CD4-positive, alpha-beta T cell (primary cell): Measurements from ENCODE around the gene TTC12. TPM values are rescaled to one million over a fixed set of nuclear protein-coding genes. Genes with fewer than 3 reads are reported as not detected.

Source experiments
- ATAC-seq: fragments of 200-7000 bp; cut with Tn5 transposase; one replicate; pipeline ENCODE4 v1.10.0; 2022; ENCODE audit warnings: mild to moderate bottlenecking; ENCODE audit not compliant: poor library complexity
- CTCF ChIA-PET: fragments of 350-600 bp; sonication (Branson Sonifier 250); formaldehyde crosslinking; loops from one replicate; lab custom pipeline; 2021; ENCODE audit warnings: antibody characterized with exemption, inconsistent platforms; lab: Charles Lee
- POLR2A ChIA-PET: fragments of 350-600 bp; sonication (Branson Sonifier 250); formaldehyde crosslinking; loops from one replicate; lab custom pipeline; 2021; ENCODE audit warnings: antibody characterized with exemption, inconsistent platforms; lab: Charles Lee
- DNase-seq, 14 experiments: peaks; one replicate each; pipeline ENCODE4 v3.0.0-alpha.2; 2013 to 2020; ENCODE audit warnings: mixed read lengths in 2 of 14
- H3K27ac ChIP-seq, 2 donors: one replicate each; pipeline versions ENCODE4 v1.5.1 to v1.7.0; 2013; ENCODE audit warnings: low read length in 2 of 2, low read depth in 1 of 2, mild to moderate bottlenecking in 1 of 2
- H3K27me3 ChIP-seq, 2 experiments: 1 replicate in 1 of 2; 2 replicates in 1 of 2; pipeline versions ENCODE4 v1.6.1 to v1.7.0; 2013; ENCODE audit warnings: low read length in 2 of 2, control low read depth in 1 of 2, mild to moderate bottlenecking in 1 of 2, moderate library complexity in 1 of 2; ENCODE audit not compliant: insufficient read depth in 2 of 2, control insufficient read depth in 1 of 2
- H3K36me3 ChIP-seq: one replicate; pipeline ENCODE4 v1.6.1; 2013; ENCODE audit warnings: low read length, control low read depth; ENCODE audit not compliant: insufficient read depth
- H3K4me1 ChIP-seq: one replicate; pipeline ENCODE4 v1.6.1; 2013; ENCODE audit warnings: low read length, control low read depth; ENCODE audit not compliant: insufficient read depth
- H3K4me3 ChIP-seq: one replicate; pipeline ENCODE4 v1.5.1; 2013; ENCODE audit warnings: mild to moderate bottlenecking, low read length, moderate library complexity
- H3K9me3 ChIP-seq, 2 experiments: 1 replicate in 1 of 2; 2 replicates in 1 of 2; pipeline versions ENCODE4 v1.6.1 to v1.7.0; 2013; ENCODE audit warnings: low read length in 2 of 2, mild to moderate bottlenecking in 2 of 2, control low read depth in 1 of 2, moderate library complexity in 1 of 2; ENCODE audit not compliant: control insufficient read depth in 1 of 2, insufficient read depth in 1 of 2
- H3K27ac Mint-ChIP-seq: one replicate; pipeline ENCODE4 v1.8.0; 2020; ENCODE audit warnings: mixed read lengths
- H3K27me3 Mint-ChIP-seq: one replicate; pipeline ENCODE4 v1.8.0; 2021; ENCODE audit warnings: mixed read lengths
- H3K36me3 Mint-ChIP-seq: one replicate; pipeline ENCODE4 v1.8.0; 2021; ENCODE audit warnings: low read depth, mixed read lengths
- H3K4me1 Mint-ChIP-seq: one replicate; pipeline ENCODE4 v1.8.0; 2021; ENCODE audit warnings: low read depth, mixed read lengths
- H3K4me3 Mint-ChIP-seq: one replicate; pipeline ENCODE4 v1.8.0; 2020; ENCODE audit warnings: mild to moderate bottlenecking, mixed read lengths
- H3K9me3 Mint-ChIP-seq: one replicate; pipeline ENCODE4 v1.8.0; 2020; ENCODE audit warnings: mixed read lengths
- intact Hi-C, 2 experiments: fragments of 100-400 bp; cut with DNase I in 1 of 2; cut with micrococcal nuclease in 1 of 2; formaldehyde crosslinking; loops; one replicate each; pipeline versions ENCODE4 v1.15.1 to v1.9.0; 2023 to 2025; cut with DNase I, micrococcal nuclease
- total RNA-seq, 174 experiments: library from RNA in 2 of 174; stranded (reverse) in 2 of 174; gene quantifications; one replicate each; pipeline ENCODE4 v1.2.3 and lab custom pipeline; 2021 to 2026
- TF ChIP-seq, protein P1 (sequence below): fragments of 200-600 bp; IDR thresholded peaks from one replicate; pipeline ENCODE4 v1.8.0; 2022; ENCODE audit warnings: antibody characterized with exemption, mild to moderate bottlenecking

TTC12 gene
- total RNA-seq, 2 experiments from 2014 or later = 26.5 to 34.5 TPM

DNA sequence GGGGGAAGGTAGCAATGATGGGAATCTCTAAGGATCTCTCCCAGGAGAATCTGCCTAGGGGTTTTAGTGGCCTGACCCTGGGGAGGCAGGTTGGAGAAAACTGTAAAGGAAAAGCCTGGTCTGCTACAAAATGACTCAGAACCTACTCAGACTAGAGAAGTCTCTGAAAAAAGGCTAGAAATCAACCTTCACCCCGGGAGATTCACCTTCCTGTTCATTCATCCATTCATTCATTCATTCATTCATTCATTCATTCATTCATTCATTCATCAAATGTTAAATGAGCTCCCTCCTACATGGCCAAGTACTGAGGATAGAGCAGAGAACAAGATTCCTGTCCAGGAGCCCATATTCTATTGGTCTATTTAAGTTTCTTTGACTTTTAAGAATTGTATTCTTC, 64.3 kb downstream of the TTC12 start:
- POLR2A ChIA-PET = no interaction called here
- H3K9me3 ChIP-seq = no peaks in the 10 kb centered on the region
- no peaks in the 10 kb centered on the region for H3K27me3 ChIP-seq
- H3K4me1 Mint-ChIP-seq = no peaks in the 10 kb centered on the region
- H3K27ac ChIP-seq = no peak overlapping the region
- CTCF ChIA-PET = no interaction called here
- ATAC-seq (no peak), DNase-seq (no peak)
- H3K27me3 Mint-ChIP-seq = no peaks in the 10 kb centered on the region
- intact Hi-C loops = no loop called here
- no peak overlapping the region for H3K4me3 Mint-ChIP-seq
- H3K9me3 Mint-ChIP-seq = peaks cover 3% of the 10 kb centered on the region
- H3K4me3 ChIP-seq = no peak overlapping the region
- H3K4me1 ChIP-seq = no peaks in the 10 kb centered on the region
- no peak overlapping the region for H3K27ac Mint-ChIP-seq
- H3K36me3 ChIP-seq = no peaks in the 10 kb centered on the region
- H3K36me3 Mint-ChIP-seq = peaks cover 35% of the 10 kb centered on the region
- TF ChIP-seq, protein P1, sequence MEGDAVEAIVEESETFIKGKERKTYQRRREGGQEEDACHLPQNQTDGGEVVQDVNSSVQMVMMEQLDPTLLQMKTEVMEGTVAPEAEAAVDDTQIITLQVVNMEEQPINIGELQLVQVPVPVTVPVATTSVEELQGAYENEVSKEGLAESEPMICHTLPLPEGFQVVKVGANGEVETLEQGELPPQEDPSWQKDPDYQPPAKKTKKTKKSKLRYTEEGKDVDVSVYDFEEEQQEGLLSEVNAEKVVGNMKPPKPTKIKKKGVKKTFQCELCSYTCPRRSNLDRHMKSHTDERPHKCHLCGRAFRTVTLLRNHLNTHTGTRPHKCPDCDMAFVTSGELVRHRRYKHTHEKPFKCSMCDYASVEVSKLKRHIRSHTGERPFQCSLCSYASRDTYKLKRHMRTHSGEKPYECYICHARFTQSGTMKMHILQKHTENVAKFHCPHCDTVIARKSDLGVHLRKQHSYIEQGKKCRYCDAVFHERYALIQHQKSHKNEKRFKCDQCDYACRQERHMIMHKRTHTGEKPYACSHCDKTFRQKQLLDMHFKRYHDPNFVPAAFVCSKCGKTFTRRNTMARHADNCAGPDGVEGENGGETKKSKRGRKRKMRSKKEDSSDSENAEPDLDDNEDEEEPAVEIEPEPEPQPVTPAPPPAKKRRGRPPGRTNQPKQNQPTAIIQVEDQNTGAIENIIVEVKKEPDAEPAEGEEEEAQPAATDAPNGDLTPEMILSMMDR = no peak

DNA sequence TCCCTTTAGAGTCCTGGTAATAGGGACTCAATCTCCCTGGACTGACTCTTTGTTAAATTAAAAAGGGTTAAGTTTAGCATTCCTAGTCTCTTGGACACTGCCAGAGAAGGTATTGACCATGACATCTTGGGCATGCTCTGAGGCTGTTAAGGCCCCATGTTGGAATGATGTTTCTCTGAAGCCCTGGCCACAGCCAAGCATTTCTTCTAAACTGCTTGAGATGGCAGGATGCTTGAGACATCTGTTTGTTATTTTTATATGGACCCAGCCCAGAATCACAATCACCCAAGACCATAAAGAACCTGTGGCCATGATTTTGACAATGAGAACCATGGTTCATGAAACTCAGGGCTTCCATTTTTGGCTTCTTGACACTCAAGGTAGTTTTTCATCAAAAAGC, 67.7 kb downstream of the TTC12 start:
- intact Hi-C loops = no loop called here
- Histone ChIP-seq H3K36me3 (no peaks in the 10 kb centered on the region), H3K27me3 (peaks cover 0 to 2% of the 10 kb centered on the region in 2 experiments), H3K9me3 (peaks cover 0 to 4% of the 10 kb centered on the region in 2 experiments), H3K27ac (no peak overlapping the region), H3K4me1 (no peaks in the 10 kb centered on the region), H3K4me3 (no peak overlapping the region)
- H3K4me1 Mint-ChIP-seq = no peaks in the 10 kb centered on the region
- ATAC-seq (no peak), DNase-seq (no peak)
- H3K27ac Mint-ChIP-seq = no peak overlapping the region
- H3K36me3 Mint-ChIP-seq = peaks cover 33% of the 10 kb centered on the region
- peaks cover 3% of the 10 kb centered on the region for H3K27me3 Mint-ChIP-seq
- peaks cover 3% of the 10 kb centered on the region for H3K9me3 Mint-ChIP-seq
- CTCF ChIA-PET = no interaction called here
- no peak overlapping the region for H3K4me3 Mint-ChIP-seq
- TF ChIP-seq, protein P1 = no peak
- POLR2A ChIA-PET = no interaction called here

DNA sequence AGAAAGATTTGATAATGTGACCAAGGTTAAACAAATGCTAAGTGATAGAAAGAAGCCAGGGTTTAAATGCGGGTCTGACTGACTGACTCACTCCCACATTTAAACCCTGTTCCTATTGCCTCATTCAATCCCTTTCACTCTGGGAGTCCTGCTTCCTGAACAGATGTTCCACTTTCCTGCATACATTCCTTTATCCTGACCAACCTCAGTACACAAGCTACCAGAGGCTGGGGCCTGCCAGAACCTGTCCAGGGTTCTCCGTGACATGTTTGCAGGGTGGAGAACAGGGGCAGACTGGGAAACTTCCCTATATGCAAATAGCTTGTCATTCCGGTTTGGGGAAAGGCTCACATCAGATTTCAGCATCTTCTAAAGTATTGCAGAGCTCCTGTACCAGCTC, 70.2 kb downstream of the TTC12 start:
- no peak for ATAC-seq
- H3K27me3 ChIP-seq = peaks cover 16 to 20% of the 10 kb centered on the region in 2 experiments
- ChIA-PET POLR2A (no interaction called here), CTCF (no interaction called here)
- Mint-ChIP-seq H3K4me1 (no peaks in the 10 kb centered on the region), H3K27ac (no peak overlapping the region), H3K9me3 (peaks cover 3% of the 10 kb centered on the region), H3K4me3 (no peak overlapping the region), H3K36me3 (peaks cover 24% of the 10 kb centered on the region), H3K27me3 (peaks cover 5% of the 10 kb centered on the region)
- intact Hi-C loops = no loop called here
- no peaks in the 10 kb centered on the region for H3K36me3 ChIP-seq
- H3K9me3 ChIP-seq = peaks cover 0 to 7% of the 10 kb centered on the region in 2 experiments
- H3K27ac ChIP-seq = no peak overlapping the region
- TF ChIP-seq, protein P1 = no peak
- DNase-seq = no peak
- H3K4me1 ChIP-seq = peaks cover 7% of the 10 kb centered on the region
- H3K4me3 ChIP-seq = no peak overlapping the region
